Measurements from ENCODE around the gene TTC1.
"Not testable (repeated sequence)": the region's sequence is repeated elsewhere in the genome, so short reads cannot be mapped to it uniquely, and the experiment has no call there.

TTC1 gene

GRCh38 chr5:160008877-160009590 lies at the start of gene TTC1:
TSS of gene TTC1 (plus strand) at chr5:160009139. CDS start at chr5:160010529, 1,390 bp downstream.
- DNase-seq (ENCODE audit: low read depth) = peak; percentile 74

GRCh38 chr5:159961176-159962160 lies 47.5 kb upstream of the TTC1 start:
- DNase-seq (ENCODE audit: low read depth) = no peak

DNA sequence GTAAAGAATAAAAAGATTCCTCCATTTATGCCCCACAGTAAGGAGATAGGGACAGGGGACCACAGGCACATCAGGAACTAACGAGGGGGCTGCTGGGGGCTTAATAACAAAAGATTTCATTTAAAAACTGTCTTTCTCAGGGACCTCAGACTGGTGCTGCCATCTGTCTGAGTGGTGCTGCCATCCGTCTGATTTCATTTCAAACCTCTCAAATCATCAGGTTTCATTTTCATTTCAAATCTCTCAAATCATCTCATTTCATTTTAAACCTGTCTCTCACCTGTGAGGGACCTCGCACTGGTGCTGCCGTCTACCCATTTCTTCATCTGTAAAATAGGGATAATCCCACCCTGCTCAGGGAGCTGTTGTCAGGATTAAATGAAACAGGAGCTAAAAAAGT lies 46.7 kb upstream of the TTC1 start:
- no peak for DNase-seq (ENCODE audit: low read depth)

DNA sequence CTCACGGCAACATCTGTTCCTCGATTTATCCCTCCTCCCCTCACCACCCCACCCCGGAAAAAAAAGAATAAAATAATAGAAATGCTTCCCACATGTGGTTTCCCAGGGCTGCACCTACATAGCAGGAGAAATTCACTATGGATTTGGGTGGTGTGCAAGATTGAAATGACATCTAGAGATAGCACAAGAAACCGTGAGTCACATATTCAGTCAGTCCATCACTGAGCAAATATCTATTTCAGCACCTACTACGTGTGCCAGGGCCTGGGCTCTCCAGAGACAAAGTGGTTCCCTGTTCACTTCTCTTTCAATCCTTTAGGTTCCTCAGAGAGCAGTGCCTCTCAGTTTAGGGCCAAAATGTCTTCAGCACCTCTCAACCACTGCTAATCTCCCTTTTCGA lies 45.0 kb upstream of the TTC1 start:
- no peak for DNase-seq (ENCODE audit: low read depth)

DNA sequence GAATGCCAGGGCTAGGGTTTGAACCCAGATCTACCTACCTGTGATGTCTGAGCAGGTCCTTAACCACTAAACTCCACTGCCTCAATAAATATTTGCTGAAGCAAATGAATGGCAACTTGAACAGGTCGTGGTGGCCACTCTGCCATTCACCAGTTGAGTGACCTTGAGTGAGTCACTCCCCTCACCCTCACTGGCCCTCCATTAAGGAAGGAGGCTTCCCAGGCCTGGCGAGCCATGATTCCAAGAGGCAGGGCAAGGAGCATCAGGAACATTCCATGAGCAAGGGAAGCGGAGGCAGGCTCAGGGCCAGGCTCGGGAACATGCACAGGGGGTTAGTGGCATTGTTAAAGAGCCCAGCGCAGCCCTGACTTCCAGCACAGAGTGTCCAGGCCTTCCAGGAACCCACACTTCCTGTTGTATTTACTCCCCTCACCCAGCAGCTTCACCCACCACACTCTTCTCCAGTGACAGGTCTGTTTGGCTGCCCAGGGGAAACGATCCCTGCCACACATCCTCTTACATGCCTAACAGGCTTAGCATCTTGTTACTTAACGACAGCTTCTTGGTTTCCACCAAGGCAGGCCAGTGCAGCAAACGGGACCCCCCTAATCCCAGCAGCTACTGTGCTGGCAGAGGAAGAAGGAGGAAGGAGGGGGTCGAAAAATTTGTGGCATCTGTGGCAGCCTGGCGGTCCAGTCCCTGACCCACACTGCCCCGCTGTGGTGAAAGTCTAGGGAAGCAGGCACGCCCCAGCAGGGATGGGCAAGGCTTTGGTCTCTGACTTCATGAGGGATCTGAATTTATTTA lies 43.7 kb upstream of the TTC1 start:
- DNase-seq (ENCODE audit: low read depth) = no peak

DNA sequence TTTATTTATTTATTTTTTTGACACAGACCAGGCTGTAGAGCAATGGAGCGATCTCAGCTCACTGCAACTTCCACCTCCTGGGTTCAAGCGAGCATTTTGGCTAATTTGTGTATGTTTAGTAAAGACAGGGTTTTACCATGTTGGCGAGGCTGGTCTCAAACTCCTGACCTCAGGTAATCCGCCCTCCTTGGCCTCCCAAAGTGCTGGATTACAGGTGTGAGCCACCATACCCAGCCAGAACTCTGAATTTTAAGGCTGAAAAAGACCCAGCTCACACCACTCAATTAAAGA lies 43.2 kb upstream of the TTC1 start:
- not testable (repeated sequence) for DNase-seq (ENCODE audit: low read depth)

DNA sequence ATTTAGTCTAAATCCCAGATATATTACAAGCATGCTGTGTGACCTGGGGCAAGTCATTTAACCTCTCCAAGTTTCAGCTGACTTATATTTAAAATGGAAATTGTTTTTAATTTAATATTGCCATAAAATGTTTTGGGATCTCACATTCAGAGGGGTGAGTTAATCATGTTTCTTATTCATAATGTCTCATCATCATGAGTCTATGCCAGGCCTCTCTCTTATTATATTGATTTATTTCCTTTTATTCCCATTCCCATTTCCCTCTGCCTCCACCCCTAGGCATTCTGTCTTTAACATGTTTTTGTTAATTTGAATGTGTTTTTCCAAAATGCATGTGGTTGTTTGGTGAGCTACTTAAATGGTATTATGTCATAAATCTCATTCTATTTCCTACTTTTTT lies 39.0 kb upstream of the TTC1 start:
- DNase-seq (ENCODE audit: low read depth) = no peak

DNA sequence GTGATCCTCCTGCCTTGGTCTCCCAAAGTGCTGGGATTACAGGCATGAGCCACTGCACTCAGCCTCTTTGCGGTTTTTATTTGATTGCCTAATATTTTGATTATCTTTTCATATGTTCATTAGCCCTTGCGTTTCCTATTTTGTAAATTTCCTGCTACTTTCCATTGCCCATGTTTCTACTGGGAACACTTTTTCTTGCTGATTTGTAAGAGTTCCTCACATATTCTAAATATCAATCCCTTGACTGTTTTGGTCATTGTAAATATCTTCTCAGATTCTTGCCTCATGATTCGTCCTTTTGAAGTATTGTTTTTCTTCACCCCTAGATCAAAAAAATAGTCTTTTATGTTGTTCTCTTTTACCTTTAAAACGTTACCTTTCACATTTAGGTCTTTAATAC lies 37.9 kb upstream of the TTC1 start:
- no peak for DNase-seq (ENCODE audit: low read depth)

DNA sequence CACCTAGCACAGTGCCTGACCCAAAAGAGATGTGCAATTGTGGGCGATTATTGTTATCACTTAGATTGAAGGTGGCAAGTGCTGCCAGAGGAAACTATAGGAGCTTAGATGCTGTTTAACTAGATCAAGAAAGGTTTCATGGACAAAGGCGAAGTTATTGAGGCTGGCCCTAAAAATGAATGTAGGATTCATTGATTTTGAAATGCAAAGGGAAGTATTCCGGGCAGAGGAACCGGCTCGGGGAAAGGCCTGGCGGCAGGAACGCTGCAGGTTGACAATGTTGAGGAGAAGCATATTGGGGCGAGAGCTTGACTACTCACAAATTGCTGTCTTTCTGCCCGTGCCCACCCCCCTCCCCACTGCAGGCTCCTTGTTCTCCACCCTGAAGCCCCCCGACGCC lies 37.4 kb upstream of the TTC1 start:
- no peak for DNase-seq (ENCODE audit: low read depth)

DNA sequence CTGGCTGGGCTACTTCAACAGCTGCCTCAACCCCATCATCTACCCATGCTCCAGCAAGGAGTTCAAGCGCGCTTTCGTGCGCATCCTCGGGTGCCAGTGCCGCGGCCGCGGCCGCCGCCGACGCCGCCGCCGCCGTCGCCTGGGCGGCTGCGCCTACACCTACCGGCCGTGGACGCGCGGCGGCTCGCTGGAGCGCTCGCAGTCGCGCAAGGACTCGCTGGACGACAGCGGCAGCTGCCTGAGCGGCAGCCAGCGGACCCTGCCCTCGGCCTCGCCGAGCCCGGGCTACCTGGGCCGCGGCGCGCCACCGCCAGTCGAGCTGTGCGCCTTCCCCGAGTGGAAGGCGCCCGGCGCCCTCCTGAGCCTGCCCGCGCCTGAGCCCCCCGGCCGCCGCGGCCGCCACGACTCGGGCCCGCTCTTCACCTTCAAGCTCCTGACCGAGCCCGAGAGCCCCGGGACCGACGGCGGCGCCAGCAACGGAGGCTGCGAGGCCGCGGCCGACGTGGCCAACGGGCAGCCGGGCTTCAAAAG lies 36.9 kb upstream of the TTC1 start:
- DNase-seq (ENCODE audit: low read depth) = no peak

- no peak for DNase-seq (ENCODE audit: low read depth)
These were observed 36.2 kb upstream of the TTC1 start for GRCh38 chr5:159972538-159973362.

- DNase-seq (ENCODE audit: low read depth) = no peak
These were observed 33.4 kb upstream of the TTC1 start for GRCh38 chr5:159975462-159976019.

GRCh38 chr5:159976921-159977320 lies 32.0 kb upstream of the TTC1 start:
- no peak for DNase-seq (ENCODE audit: low read depth)

- DNase-seq (ENCODE audit: low read depth) = no peak
These were observed 30.6 kb upstream of the TTC1 start for GRCh38 chr5:159978358-159978757.

DNA sequence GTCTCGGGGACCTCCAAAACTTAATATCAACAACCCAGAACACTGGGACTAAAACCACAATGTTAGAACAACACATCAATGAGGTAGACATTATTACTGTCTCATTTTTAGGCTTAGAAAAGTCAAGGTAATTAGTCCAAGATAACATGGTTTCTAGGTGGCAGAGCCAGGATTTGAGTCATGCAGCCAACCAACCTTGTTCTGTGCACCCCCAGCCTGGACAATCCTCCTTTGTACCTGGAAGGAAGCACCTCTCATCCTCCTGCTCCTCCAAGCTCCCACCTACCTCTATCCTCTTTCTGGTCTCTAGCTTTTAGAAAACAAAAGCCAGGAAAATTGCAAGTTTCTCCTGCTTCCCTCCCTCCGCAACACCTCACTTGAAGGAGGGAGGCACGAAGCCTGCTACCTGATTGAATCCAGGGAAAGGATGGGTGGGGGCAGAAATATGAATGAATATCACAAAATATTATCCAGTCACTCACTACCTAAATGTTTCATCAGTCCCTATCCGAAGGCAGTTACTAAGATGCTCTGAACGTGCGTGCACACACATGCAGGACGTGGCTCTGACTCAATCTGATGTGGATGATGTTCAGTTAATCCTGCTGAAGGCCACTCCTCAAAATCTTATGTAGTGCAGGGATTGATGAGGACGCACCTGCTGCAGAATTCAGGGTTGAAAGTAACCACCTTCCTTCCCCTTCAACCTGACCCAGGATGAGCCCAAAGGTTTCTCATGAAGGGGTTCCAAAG lies 26.3 kb upstream of the TTC1 start:
- DNase-seq (ENCODE audit: low read depth) = no peak

GRCh38 chr5:159987031-159987674 lies 21.8 kb upstream of the TTC1 start:
- DNase-seq (ENCODE audit: low read depth) = peak; percentile 52

- no peak for DNase-seq (ENCODE audit: low read depth)
These were observed 18.4 kb upstream of the TTC1 start for GRCh38 chr5:159990506-159990905.

DNA sequence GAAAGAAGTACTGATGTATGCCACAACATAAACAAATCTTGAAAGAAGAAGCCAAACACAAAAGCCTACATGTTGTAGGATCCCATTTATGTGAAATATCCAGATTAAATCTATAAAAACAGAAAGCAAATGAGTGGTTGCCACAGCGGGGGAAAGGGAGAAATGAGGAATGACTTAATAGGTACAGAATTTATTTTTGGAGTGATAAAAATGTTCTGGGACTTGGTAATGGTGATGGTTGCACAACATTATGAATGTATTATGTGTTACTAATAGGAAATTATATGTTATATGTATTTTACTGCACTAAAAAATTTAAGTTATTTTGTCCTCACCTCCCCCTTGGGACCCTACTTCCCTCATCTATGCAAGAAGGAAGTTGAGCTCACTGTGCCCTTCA lies 16.4 kb upstream of the TTC1 start:
- no peak for DNase-seq (ENCODE audit: low read depth)

DNA sequence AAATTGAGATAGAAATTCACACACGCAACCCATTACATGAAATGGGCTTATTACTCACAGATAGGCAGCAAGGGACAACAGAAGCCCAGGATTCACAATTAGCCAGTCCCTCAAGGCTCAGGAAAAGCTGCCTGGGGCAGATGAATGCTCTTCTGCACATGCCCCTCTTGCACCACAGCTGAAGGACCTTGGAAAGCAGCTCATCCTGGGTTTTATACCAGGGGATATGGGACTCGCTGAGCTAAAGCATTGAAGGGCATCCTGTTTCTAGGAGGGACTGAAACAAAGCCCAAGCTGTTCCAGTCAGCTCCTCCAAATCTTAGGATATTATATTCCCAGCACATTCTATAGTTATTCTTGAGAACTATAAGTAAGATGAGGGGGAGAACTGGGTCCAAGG lies 15.7 kb upstream of the TTC1 start:
- no peak for DNase-seq (ENCODE audit: low read depth)

- DNase-seq (ENCODE audit: low read depth) = no peak
These were observed 13.0 kb upstream of the TTC1 start for GRCh38 chr5:159995907-159996306.

Data from stimulated activated CD8-positive, alpha-beta memory T cell treated with anti-CD3 and anti-CD28 coated beads, Interleukin-12 subunit alpha, Interleukin-12 subunit beta, amount 100 ng/mL, for 4 hours (primary cell).